ENCODE results near the gene ANKLE2. TPM values are rescaled to one million over a fixed set of nuclear protein-coding genes. Genes with fewer than 3 reads are reported as not detected.
"Not testable (repeated sequence)": the region's sequence is repeated elsewhere in the genome, so short reads cannot be mapped to it uniquely, and the experiment has no call there.

The ANKLE2 gene
- 100 to 1,000 TPM in 1 of 2 donors, 10 to 100 TPM in 1; 82.9 to 129 TPM for total RNA-seq

GRCh38 chr12:132761032-132761920 lies at the start of gene ANKLE2:
TSS of gene ANKLE2 (minus strand) at chr12:132761832. CDS start at chr12:132761798, 34 bp downstream.
- Mint-ChIP-seq H3K9me3 (no peaks in the 10 kb centered on the region), H3K27ac (peak within 1 kb of the TSS; percentile 97 to 100), H3K36me3 (peaks cover 5 to 22% of the 10 kb centered on the region in 2 donors)
- peak; percentile 74 to 90 for DNase-seq (ENCODE audit: low spot score in 2 of 2)
- ATAC-seq = peak; percentile 60 to 72

DNA sequence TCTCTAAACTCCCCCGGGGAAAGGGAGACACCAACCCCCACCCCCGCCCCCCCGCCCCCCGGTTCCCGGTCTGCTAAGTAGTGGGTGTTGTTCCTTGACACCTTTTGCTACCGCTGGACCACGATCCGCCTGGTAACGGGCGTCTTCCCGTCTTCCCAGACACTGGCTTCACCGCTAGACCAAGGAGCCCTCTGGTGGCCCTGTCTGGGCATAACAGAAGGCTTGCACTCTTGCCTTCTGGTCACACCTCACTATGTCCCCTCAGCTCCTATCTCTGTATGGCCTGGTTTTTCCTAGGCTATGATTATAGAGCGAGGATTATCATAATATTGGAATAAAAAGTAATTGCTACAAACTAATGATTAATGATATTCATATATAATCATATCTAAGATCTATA lies 47.8 kb upstream of the ANKLE2 start:
- not testable (repeated sequence) for H3K27ac Mint-ChIP-seq, H3K9me3 Mint-ChIP-seq, ATAC-seq
- DNase-seq (ENCODE audit: low spot score in 2 of 2) = peak in 1 of 2 donors; percentile 21
- H3K36me3 Mint-ChIP-seq = peaks cover 24 to 38% of the 10 kb centered on the region in 2 donors

GRCh38 chr12:132807295-132808092 lies 45.9 kb upstream of the ANKLE2 start:
- DNase-seq (ENCODE audit: low spot score in 2 of 2) (no peak), ATAC-seq (peak in 1 of 2 donors; percentile 3)
- no peaks in the 10 kb centered on the region for H3K9me3 Mint-ChIP-seq
- H3K36me3 Mint-ChIP-seq = peaks cover 24 to 46% of the 10 kb centered on the region in 2 donors
- peak overlapping the region; percentile 42 to 72 for H3K27ac Mint-ChIP-seq

DNA sequence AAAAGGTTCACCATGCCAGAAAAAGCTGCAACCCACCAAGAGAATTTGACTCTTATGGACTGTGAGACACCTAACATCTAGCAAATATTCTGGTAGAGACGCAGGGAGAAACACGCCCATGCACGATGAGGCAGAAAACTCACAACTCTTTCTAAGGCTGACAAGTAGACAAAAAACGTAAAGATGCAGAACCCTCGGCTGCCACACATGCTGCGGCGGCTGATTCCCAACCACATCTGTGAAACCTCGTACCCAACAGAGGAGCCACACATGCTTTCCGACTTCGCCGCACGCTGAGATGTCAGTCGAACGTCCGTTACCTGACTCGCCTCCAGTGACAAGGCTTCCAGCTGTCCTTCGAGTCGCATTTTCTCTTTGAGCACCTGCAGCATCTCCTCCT lies 45.2 kb upstream of the ANKLE2 start:
- ATAC-seq (peak; percentile 67 to 86), DNase-seq (ENCODE audit: low spot score in 2 of 2) (peak; percentile 17 to 63)
- Mint-ChIP-seq H3K36me3 (peaks cover 26 to 46% of the 10 kb centered on the region in 2 donors), H3K9me3 (no peaks in the 10 kb centered on the region), H3K27ac (peak overlapping the region; percentile 42 to 72)

DNA sequence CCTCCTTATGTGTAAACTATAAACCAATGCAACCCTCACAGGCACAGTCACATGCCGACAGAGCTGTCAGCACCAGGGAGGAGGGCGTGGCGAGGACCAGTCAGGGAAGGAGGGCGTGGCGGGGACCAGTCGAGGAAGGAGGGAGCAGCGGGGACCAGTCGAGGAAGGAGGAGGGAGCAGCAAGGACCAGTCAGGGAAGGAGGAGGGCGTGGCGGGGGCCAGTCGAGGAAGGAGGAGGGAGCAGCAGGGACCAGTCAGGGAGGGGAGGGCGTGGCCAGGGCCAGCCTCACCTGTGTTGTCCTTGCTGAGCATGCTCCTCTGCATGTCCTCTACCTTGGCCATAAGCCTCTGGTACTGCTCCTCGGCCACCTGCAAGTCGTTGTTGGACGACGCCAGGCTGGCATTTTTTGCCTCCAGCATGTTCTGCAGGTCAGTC lies 42.8 kb upstream of the ANKLE2 start:
- H3K9me3 Mint-ChIP-seq = no peaks in the 10 kb centered on the region
- H3K36me3 Mint-ChIP-seq = peaks cover 32 to 48% of the 10 kb centered on the region in 2 donors
- DNase-seq (ENCODE audit: low spot score in 2 of 2) = no peak
- H3K27ac Mint-ChIP-seq = no peak overlapping the region
- ATAC-seq = peak in 1 of 2 donors; percentile 20

DNA sequence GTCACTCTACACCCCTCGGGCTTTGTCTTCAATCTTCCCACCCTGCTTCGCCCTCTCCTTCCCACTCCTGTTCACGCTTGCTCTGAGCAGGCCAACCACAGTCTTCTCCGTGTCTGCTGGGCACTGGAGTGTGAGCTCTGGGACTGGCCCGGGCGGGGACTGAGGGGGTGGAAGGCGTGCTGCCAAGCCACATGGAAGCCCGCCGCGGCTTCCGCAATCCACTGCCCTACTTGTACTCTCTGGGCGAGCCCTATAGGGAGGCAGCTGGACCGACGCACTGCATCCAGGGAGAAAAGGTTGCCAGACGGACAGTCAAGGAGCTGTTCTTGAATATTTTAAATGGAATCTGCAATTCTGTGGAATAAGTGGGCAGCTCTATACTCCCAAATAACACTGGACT lies 42.3 kb upstream of the ANKLE2 start:
- no peaks in the 10 kb centered on the region for H3K9me3 Mint-ChIP-seq
- DNase-seq (ENCODE audit: low spot score in 2 of 2) (no peak), ATAC-seq (no peak)
- H3K36me3 Mint-ChIP-seq = peaks cover 31 to 47% of the 10 kb centered on the region in 2 donors
- peak overlapping the region in 1 of 2 donors; percentile 72 for H3K27ac Mint-ChIP-seq

GRCh38 chr12:132803125-132803524 lies 41.5 kb upstream of the ANKLE2 start:
- H3K27ac Mint-ChIP-seq = no peak overlapping the region
- no peaks in the 10 kb centered on the region for H3K9me3 Mint-ChIP-seq
- ATAC-seq = no peak
- peaks cover 25 to 39% of the 10 kb centered on the region in 2 donors for H3K36me3 Mint-ChIP-seq
- no peak for DNase-seq (ENCODE audit: low spot score in 2 of 2)

GRCh38 chr12:132801741-132802140 lies 40.1 kb upstream of the ANKLE2 start:
- peaks cover 32 to 35% of the 10 kb centered on the region in 2 donors for H3K36me3 Mint-ChIP-seq
- H3K9me3 Mint-ChIP-seq = no peaks in the 10 kb centered on the region
- H3K27ac Mint-ChIP-seq = no peak overlapping the region
- DNase-seq (ENCODE audit: low spot score in 2 of 2) (no peak), ATAC-seq (no peak)

GRCh38 chr12:132798836-132799235 lies 37.2 kb upstream of the ANKLE2 start:
- no peak for DNase-seq (ENCODE audit: low spot score in 2 of 2)
- no peak for ATAC-seq
- Mint-ChIP-seq H3K27ac (no peak overlapping the region), H3K9me3 (no peaks in the 10 kb centered on the region), H3K36me3 (peaks cover 24 to 26% of the 10 kb centered on the region in 2 donors)

GRCh38 chr12:132797820-132798570 lies 36.4 kb upstream of the ANKLE2 start:
- Mint-ChIP-seq H3K27ac (no peak overlapping the region), H3K36me3 (peaks cover 22 to 26% of the 10 kb centered on the region in 2 donors), H3K9me3 (no peaks in the 10 kb centered on the region)
- ATAC-seq = no peak
- no peak for DNase-seq (ENCODE audit: low spot score in 2 of 2)

- DNase-seq (ENCODE audit: low spot score in 2 of 2) = no peak
- Mint-ChIP-seq H3K27ac (no peak overlapping the region), H3K36me3 (peaks cover 14 to 23% of the 10 kb centered on the region in 2 donors), H3K9me3 (no peaks in the 10 kb centered on the region)
- no peak for ATAC-seq
Observed at GRCh38 chr12:132795847-132796246, 34.2 kb upstream of the ANKLE2 start.

GRCh38 chr12:132791940-132792339 lies 30.3 kb upstream of the ANKLE2 start:
- not testable (repeated sequence) for H3K27ac Mint-ChIP-seq; DNase-seq (ENCODE audit: low spot score in 2 of 2); ATAC-seq; H3K9me3 Mint-ChIP-seq
- peaks cover 12 to 35% of the 10 kb centered on the region in 2 donors for H3K36me3 Mint-ChIP-seq

DNA sequence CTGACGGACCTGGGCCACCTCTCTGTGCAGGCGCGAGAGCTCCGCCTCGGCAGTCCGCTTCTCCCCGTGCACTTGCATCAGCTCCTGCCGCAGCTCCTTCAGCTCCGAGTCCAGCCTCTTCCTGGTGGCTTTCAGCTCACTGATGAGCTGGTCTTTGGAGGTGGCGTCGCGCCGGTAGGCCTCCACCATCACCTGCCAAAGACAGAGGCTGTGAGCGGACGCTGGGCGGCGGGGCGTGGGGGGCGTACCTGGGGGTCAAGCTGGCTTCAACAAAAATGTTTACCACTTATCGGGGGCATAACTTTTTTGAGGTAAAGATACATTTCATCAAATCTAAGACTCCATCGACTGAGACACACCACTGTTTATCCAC lies 27.5 kb upstream of the ANKLE2 start:
- peak overlapping the region in 1 of 2 donors; percentile 84 for H3K27ac Mint-ChIP-seq
- H3K9me3 Mint-ChIP-seq = no peaks in the 10 kb centered on the region
- DNase-seq (ENCODE audit: low spot score in 2 of 2) (no peak), ATAC-seq (no peak)
- H3K36me3 Mint-ChIP-seq = peaks cover 19 to 41% of the 10 kb centered on the region in 2 donors

- H3K27ac Mint-ChIP-seq = peak overlapping the region; percentile 72 to 84
- H3K36me3 Mint-ChIP-seq = peaks cover 19 to 42% of the 10 kb centered on the region in 2 donors
- DNase-seq (ENCODE audit: low spot score in 2 of 2) (no peak), ATAC-seq (no peak)
- no peaks in the 10 kb centered on the region for H3K9me3 Mint-ChIP-seq
Observed at GRCh38 chr12:132788375-132789098, 26.9 kb upstream of the ANKLE2 start.

DNA sequence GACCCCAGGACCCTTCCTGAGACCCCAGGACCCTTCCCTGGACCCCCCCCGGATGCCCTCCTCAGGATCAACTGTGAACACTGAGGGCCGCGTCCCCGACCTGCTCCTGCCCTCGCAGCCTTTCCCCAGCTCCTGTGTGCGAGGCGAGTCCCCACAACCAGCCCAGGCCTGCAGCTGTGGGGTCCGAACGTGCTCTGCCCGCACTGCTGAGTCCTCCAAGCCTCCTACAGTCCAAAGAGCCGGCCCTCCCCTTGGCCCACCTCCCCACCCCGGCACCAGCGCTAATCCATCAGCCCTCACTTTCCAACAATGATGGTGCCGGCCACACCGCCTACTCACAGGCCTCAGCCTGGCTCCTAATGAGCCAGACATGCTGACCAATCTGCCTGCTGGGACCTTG lies 26.2 kb upstream of the ANKLE2 start:
- H3K27ac Mint-ChIP-seq = peak overlapping the region in 1 of 2 donors; percentile 72
- H3K36me3 Mint-ChIP-seq = peaks cover 19 to 42% of the 10 kb centered on the region in 2 donors
- no peaks in the 10 kb centered on the region for H3K9me3 Mint-ChIP-seq
- ATAC-seq (no peak), DNase-seq (ENCODE audit: low spot score in 2 of 2) (no peak)

- DNase-seq (ENCODE audit: low spot score in 2 of 2) (no peak), ATAC-seq (no peak)
- Mint-ChIP-seq H3K36me3 (peaks cover 19 to 34% of the 10 kb centered on the region in 2 donors), H3K9me3 (no peaks in the 10 kb centered on the region), H3K27ac (no peak overlapping the region)
Observed at GRCh38 chr12:132786192-132786591, 24.6 kb upstream of the ANKLE2 start.

Measured in activated naive CD4-positive, alpha-beta T cell treated with anti-CD3 and anti-CD28 coated beads, Interleukin-2, amount 50 U/mL, for 72 hours (primary cell).